Thoracic aorta (tissue), 2 donors: ENCODE results near the gene JMJD1C. TPM values are rescaled to one million over a fixed set of nuclear protein-coding genes. Genes with fewer than 3 reads are reported as not detected.

Experiments
- ATAC-seq: fragments of 150-250 bp; one replicate; pipeline ENCODE4 v1.8.0; 2017; ENCODE audit warnings: low read depth; ENCODE audit not compliant: insufficient number of reproducible peaks, low FRiP score
- DNase-seq: peaks from one replicate; pipeline ENCODE4 v3.0.0-alpha.2; 2020; ENCODE audit warnings: low spot score
- H3K27ac ChIP-seq, 2 donors: fragments of 200-600 bp; sonication (generic); 1 replicate in 1 of 2; 2 replicates in 1 of 2; pipeline ENCODE4 v1.5.1; 2016; ENCODE audit warnings: mild to moderate bottlenecking in 2 of 2, moderate library complexity in 2 of 2
- H3K27me3 ChIP-seq: fragments of 200-600 bp; sonication (generic); replicated peaks from 2 replicates; pipeline ENCODE4 v1.6.0; 2016; ENCODE audit warnings: mild to moderate bottlenecking; ENCODE audit not compliant: insufficient read depth
- H3K36me3 ChIP-seq: fragments of 200-600 bp; sonication (generic); one replicate; pipeline ENCODE4 v1.5.1; 2016
- H3K4me1 ChIP-seq, 2 donors: fragments of 200-600 bp; sonication (generic); 1 replicate in 1 of 2; 2 replicates in 1 of 2; pipeline versions ENCODE4 v1.5.1 to v1.6.0; 2016; ENCODE audit warnings: low read depth in 2 of 2, mild to moderate bottlenecking in 1 of 2; ENCODE audit not compliant: control insufficient read depth in 1 of 2
- H3K4me3 ChIP-seq: fragments of 200-600 bp; sonication (generic); 2 replicates; pipeline ENCODE4 v1.5.1; 2016; ENCODE audit warnings: mild to moderate bottlenecking
- H3K9me3 ChIP-seq: fragments of 200-600 bp; sonication (generic); 2 replicates; pipeline ENCODE4 v1.5.1; 2016
- total RNA-seq, 2 donors: library from RNA; depleted of rRNA; stranded (reverse); fragments of >200 nt; gene quantifications; one replicate each; pipeline versions ENCODE4 v1.1.0 to v1.2.3, GENCODE V29; 2016
- TF ChIP-seq, protein P1 (sequence below): fragments of 200-600 bp; sonication (generic); IDR thresholded peaks from one replicate; pipeline ENCODE4 v1.5.1; 2019; ENCODE audit warnings: antibody characterized with exemption

The JMJD1C gene
- total RNA-seq, 2 donors from 2014 or later = 95.2 to 215 TPM

DNA sequence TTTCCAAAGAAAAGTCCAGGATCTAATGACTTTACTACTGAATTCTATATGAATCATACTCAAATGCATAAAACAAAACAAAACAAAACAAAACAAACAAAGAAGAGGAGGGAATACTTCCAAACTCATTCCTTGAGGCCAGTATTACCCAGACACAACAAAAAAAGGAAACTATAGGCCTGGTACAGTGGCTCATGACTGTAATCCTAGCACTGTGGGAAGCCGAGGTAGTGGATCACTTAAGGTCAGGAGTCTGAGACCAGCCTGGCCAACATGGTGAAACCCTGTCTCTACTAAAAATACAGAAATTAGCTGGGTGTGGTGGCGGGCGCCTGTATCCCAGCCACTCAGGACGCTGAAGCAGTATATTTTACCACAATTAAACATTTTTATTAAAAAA is 218.0 kb downstream of the JMJD1C start:
- Histone ChIP-seq H3K36me3 (no peaks in the 10 kb centered on the region), H3K4me3 (no peak overlapping the region), H3K27ac (no peak overlapping the region)

DNA sequence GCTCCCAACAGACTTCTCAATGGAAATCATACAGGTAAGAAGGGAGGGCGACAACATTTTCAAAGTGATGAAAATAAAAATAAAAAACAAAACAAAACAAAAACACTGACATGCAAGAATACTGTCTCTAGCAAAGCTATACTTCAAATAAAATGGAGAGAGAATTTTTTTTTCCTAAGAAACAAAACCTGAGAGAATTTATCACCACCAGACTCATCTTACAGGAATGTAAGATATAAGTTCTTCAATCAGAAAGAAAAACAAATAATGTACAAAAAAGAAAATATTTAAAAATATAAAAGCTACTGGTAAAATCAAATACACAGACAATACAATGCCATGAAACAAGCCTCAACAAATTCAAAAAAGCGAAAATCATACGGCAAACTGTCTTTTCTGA is 219.4 kb downstream of the JMJD1C start:
- no peak for DNase-seq
- no peak for ATAC-seq
- H3K27ac ChIP-seq = no peak overlapping the region

More for the DNA sequence above, 218.0 kb downstream of the JMJD1C start:
- DNase-seq (no peak), ATAC-seq (no peak)
- no peaks in the 10 kb centered on the region for H3K27me3 ChIP-seq
- peaks cover 12 to 20% of the 10 kb centered on the region in 2 donors for H3K4me1 ChIP-seq
- TF ChIP-seq, protein P1, sequence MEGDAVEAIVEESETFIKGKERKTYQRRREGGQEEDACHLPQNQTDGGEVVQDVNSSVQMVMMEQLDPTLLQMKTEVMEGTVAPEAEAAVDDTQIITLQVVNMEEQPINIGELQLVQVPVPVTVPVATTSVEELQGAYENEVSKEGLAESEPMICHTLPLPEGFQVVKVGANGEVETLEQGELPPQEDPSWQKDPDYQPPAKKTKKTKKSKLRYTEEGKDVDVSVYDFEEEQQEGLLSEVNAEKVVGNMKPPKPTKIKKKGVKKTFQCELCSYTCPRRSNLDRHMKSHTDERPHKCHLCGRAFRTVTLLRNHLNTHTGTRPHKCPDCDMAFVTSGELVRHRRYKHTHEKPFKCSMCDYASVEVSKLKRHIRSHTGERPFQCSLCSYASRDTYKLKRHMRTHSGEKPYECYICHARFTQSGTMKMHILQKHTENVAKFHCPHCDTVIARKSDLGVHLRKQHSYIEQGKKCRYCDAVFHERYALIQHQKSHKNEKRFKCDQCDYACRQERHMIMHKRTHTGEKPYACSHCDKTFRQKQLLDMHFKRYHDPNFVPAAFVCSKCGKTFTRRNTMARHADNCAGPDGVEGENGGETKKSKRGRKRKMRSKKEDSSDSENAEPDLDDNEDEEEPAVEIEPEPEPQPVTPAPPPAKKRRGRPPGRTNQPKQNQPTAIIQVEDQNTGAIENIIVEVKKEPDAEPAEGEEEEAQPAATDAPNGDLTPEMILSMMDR = no peak
- H3K9me3 ChIP-seq = no peaks in the 10 kb centered on the region

DNA sequence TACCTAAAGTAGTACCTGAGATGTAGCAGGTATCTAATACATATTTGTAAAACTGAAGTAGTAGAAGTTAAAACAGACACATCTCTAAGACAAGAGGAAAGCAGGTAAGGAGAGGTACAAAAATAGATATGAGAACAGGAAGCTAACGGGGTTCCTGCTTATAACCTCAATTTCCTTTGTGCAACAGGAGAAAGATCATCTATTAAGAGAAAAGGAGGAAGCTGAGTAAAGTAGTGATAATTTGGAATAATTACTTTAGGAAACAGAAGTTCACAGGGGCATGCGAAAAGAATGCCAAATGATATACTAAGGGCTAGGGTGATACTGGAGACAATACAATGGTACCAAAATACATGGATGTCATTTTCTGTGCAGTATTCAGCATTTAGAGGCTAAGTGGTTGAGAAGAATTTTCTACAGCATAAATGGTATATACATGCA is 223.9 kb downstream of the JMJD1C start:
- Histone ChIP-seq H3K36me3 (no peaks in the 10 kb centered on the region), H3K4me3 (no peak overlapping the region), H3K27me3 (no peaks in the 10 kb centered on the region), H3K4me1 (peaks cover 16 to 32% of the 10 kb centered on the region in 2 donors), H3K9me3 (no peaks in the 10 kb centered on the region), H3K27ac (no peak overlapping the region)
- TF ChIP-seq, protein P1 = no peak
- ATAC-seq = no peak
- DNase-seq = no peak

More for the DNA sequence above, 219.4 kb downstream of the JMJD1C start:
- H3K36me3 ChIP-seq = no peaks in the 10 kb centered on the region
- H3K4me1 ChIP-seq = peaks cover 0 to 25% of the 10 kb centered on the region in 2 donors
- H3K9me3 ChIP-seq = no peaks in the 10 kb centered on the region
- H3K4me3 ChIP-seq = no peak overlapping the region
- no peaks in the 10 kb centered on the region for H3K27me3 ChIP-seq
- TF ChIP-seq, protein P1 = no peak

DNA sequence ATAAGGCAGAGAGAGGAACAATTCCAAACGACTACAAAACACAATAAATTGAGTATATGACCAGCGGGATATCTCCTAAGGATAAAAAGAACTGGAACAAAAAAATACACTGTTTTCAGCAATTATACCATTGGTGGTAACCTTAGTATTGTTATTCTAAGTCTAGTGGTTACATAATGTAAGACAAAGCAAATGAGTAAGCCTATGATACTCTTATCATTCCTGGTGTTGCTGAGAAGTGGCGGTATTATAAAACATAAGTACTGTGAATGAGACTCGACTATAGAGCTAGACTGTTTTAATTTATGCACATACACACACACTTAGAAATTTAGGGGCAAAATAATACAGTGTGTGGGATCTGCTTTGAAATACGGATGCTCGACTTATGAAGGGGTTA is 225.0 kb downstream of the JMJD1C start:
- peaks cover 27 to 42% of the 10 kb centered on the region in 2 donors for H3K4me1 ChIP-seq
- no peak for ATAC-seq

DNA sequence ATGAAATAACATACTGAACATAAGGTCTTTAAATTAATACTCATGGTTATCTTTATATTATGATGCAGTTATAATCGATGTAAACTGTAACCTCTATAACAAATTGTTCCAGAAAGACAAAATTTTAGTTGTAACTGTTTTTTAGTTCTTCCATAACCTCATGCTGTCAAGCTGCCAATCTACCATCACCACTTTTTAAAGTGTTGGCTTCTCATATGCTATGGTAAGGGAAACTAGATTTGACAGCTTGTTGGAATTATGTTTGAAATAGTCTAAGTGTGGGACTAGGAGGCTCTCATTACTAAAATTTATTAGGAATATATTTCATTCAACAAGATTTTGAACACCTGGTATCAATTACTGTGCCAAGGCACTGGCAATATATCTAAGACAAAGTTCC is 227.3 kb downstream of the JMJD1C start:
- ATAC-seq = no peak
- TF ChIP-seq, protein P1 = no peak
- DNase-seq = no peak
- H3K4me1 ChIP-seq = peaks cover 37 to 43% of the 10 kb centered on the region in 2 donors
- H3K27ac ChIP-seq = no peak overlapping the region
- H3K4me3 ChIP-seq = no peak overlapping the region
- H3K36me3 ChIP-seq = no peaks in the 10 kb centered on the region
- H3K27me3 ChIP-seq = no peaks in the 10 kb centered on the region
- H3K9me3 ChIP-seq = no peaks in the 10 kb centered on the region

More for the DNA sequence above, 225.0 kb downstream of the JMJD1C start:
- no peak for DNase-seq
- no peaks in the 10 kb centered on the region for H3K36me3 ChIP-seq
- TF ChIP-seq, protein P1 = no peak
- no peaks in the 10 kb centered on the region for H3K27me3 ChIP-seq
- no peak overlapping the region for H3K27ac ChIP-seq
- no peak overlapping the region for H3K4me3 ChIP-seq
- no peaks in the 10 kb centered on the region for H3K9me3 ChIP-seq
